ENCODE results near the gene SCNM1.

Gene SCNM1

GRCh38 chr1:151147665-151148064 is 18.3 kb upstream of the SCNM1 start:
- Histone ChIP-seq H3K4me3 (ENCODE audit: low read length) (no peak overlapping the region), H3K36me3 (ENCODE audit: control insufficient read depth, insufficient read depth, low read length, severe bottlenecking) (no peaks in the 10 kb centered on the region)
- no peak for DNase-seq (ENCODE audit: low read depth)

GRCh38 chr1:151156515-151156819 is 9.5 kb upstream of the SCNM1 start, which contains the start of gene TNFAIP8L2:
TNFAIP8L2 (plus strand) TSS chr1:151156649; CDS start chr1:151158698, 2,049 bp downstream.
- no peaks in the 10 kb centered on the region for H3K9me3 ChIP-seq (ENCODE audit: control insufficient read depth, low read length)
- H3K9ac ChIP-seq (ENCODE audit: low read length): no peak within 1 kb of the TSS
- H3K4me3 ChIP-seq (ENCODE audit: low read length): no peak within 1 kb of the TSS
- H3K27me3 ChIP-seq (replicated peaks; ENCODE audit: control insufficient read depth, insufficient read depth, low read length): no peaks in the 10 kb centered on the region
- H3K36me3 ChIP-seq (ENCODE audit: control insufficient read depth, insufficient read depth, low read length, severe bottlenecking): peaks cover 46% of the 10 kb centered on the region
- no peak for DNase-seq (ENCODE audit: low read depth)
- no peaks in the 10 kb centered on the region for H3K4me1 ChIP-seq (ENCODE audit: control insufficient read depth, insufficient read depth, low read length)

More at GRCh38 chr1:151147665-151148064, 18.3 kb upstream of the SCNM1 start:
- no peak overlapping the region for H3K9ac ChIP-seq (ENCODE audit: low read length)
- H3K9me3 ChIP-seq (ENCODE audit: control insufficient read depth, low read length): no peaks in the 10 kb centered on the region
- H3K4me1 ChIP-seq (ENCODE audit: control insufficient read depth, insufficient read depth, low read length): peaks cover 12% of the 10 kb centered on the region
- peaks cover 10% of the 10 kb centered on the region for H3K27me3 ChIP-seq (replicated peaks; ENCODE audit: control insufficient read depth, insufficient read depth, low read length)

- Histone ChIP-seq H3K9me3 (ENCODE audit: control insufficient read depth, low read length) (no peaks in the 10 kb centered on the region), H3K4me3 (ENCODE audit: low read length) (no peak overlapping the region), H3K4me1 (ENCODE audit: control insufficient read depth, insufficient read depth, low read length) (no peaks in the 10 kb centered on the region), H3K36me3 (ENCODE audit: control insufficient read depth, insufficient read depth, low read length, severe bottlenecking) (peaks cover 50% of the 10 kb centered on the region), H3K9ac (ENCODE audit: low read length) (no peak overlapping the region), H3K27me3 (replicated peaks; ENCODE audit: control insufficient read depth, insufficient read depth, low read length) (no peaks in the 10 kb centered on the region)
- DNase-seq (ENCODE audit: low read depth): no peak
These were observed 8.8 kb upstream of the SCNM1 start for GRCh38 chr1:151157067-151157531.

- Histone ChIP-seq H3K27me3 (replicated peaks; ENCODE audit: control insufficient read depth, insufficient read depth, low read length) (no peaks in the 10 kb centered on the region), H3K36me3 (ENCODE audit: control insufficient read depth, insufficient read depth, low read length, severe bottlenecking) (peaks cover 50% of the 10 kb centered on the region), H3K9me3 (ENCODE audit: control insufficient read depth, low read length) (no peaks in the 10 kb centered on the region), H3K4me1 (ENCODE audit: control insufficient read depth, insufficient read depth, low read length) (no peaks in the 10 kb centered on the region), H3K9ac (ENCODE audit: low read length) (no peak overlapping the region), H3K4me3 (ENCODE audit: low read length) (no peak overlapping the region)
- no peak for DNase-seq (ENCODE audit: low read depth)
These were observed 7.6 kb upstream of the SCNM1 start for GRCh38 chr1:151158326-151158725.

- no peaks in the 10 kb centered on the region for H3K27me3 ChIP-seq (replicated peaks; ENCODE audit: control insufficient read depth, insufficient read depth, low read length)
- H3K36me3 ChIP-seq (ENCODE audit: control insufficient read depth, insufficient read depth, low read length, severe bottlenecking): peaks cover 50% of the 10 kb centered on the region
- no peak for DNase-seq (ENCODE audit: low read depth)
- no peak overlapping the region for H3K9ac ChIP-seq (ENCODE audit: low read length)
- H3K4me3 ChIP-seq (ENCODE audit: low read length): no peak overlapping the region
- H3K4me1 ChIP-seq (ENCODE audit: control insufficient read depth, insufficient read depth, low read length): no peaks in the 10 kb centered on the region
- no peaks in the 10 kb centered on the region for H3K9me3 ChIP-seq (ENCODE audit: control insufficient read depth, low read length)
These were observed 7.1 kb upstream of the SCNM1 start for GRCh38 chr1:151158751-151159251.

GRCh38 chr1:151159373-151159772 is 6.6 kb upstream of the SCNM1 start:
- Histone ChIP-seq H3K9me3 (ENCODE audit: control insufficient read depth, low read length) (no peaks in the 10 kb centered on the region), H3K27me3 (replicated peaks; ENCODE audit: control insufficient read depth, insufficient read depth, low read length) (no peaks in the 10 kb centered on the region), H3K36me3 (ENCODE audit: control insufficient read depth, insufficient read depth, low read length, severe bottlenecking) (peaks cover 50% of the 10 kb centered on the region), H3K4me3 (ENCODE audit: low read length) (no peak overlapping the region), H3K9ac (ENCODE audit: low read length) (no peak overlapping the region), H3K4me1 (ENCODE audit: control insufficient read depth, insufficient read depth, low read length) (peaks cover 5% of the 10 kb centered on the region)
- no peak for DNase-seq (ENCODE audit: low read depth)

GRCh38 chr1:151164732-151165280 is 1.1 kb upstream of the SCNM1 start:
- Histone ChIP-seq H3K9me3 (ENCODE audit: control insufficient read depth, low read length) (no peaks in the 10 kb centered on the region), H3K36me3 (ENCODE audit: control insufficient read depth, insufficient read depth, low read length, severe bottlenecking) (peaks cover 30% of the 10 kb centered on the region), H3K4me1 (ENCODE audit: control insufficient read depth, insufficient read depth, low read length) (peaks cover 20% of the 10 kb centered on the region), H3K27me3 (replicated peaks; ENCODE audit: control insufficient read depth, insufficient read depth, low read length) (no peaks in the 10 kb centered on the region), H3K4me3 (ENCODE audit: low read length) (peak overlapping the region; percentile 97), H3K9ac (ENCODE audit: low read length) (peak overlapping the region; percentile 97)
- peak; percentile 63 for DNase-seq (ENCODE audit: low read depth)

- Histone ChIP-seq H3K9ac (ENCODE audit: low read length) (peak overlapping the region; percentile 97), H3K9me3 (ENCODE audit: control insufficient read depth, low read length) (no peaks in the 10 kb centered on the region), H3K4me1 (ENCODE audit: control insufficient read depth, insufficient read depth, low read length) (peaks cover 20% of the 10 kb centered on the region), H3K36me3 (ENCODE audit: control insufficient read depth, insufficient read depth, low read length, severe bottlenecking) (peaks cover 26% of the 10 kb centered on the region), H3K27me3 (replicated peaks; ENCODE audit: control insufficient read depth, insufficient read depth, low read length) (no peaks in the 10 kb centered on the region), H3K4me3 (ENCODE audit: low read length) (peak overlapping the region; percentile 97)
- DNase-seq (ENCODE audit: low read depth): peak; percentile 79
These were observed 635 bp upstream of the SCNM1 start for GRCh38 chr1:151165281-151165737.

- H3K4me3 ChIP-seq (ENCODE audit: low read length): peak overlapping the region; percentile 97
- peaks cover 25% of the 10 kb centered on the region for H3K36me3 ChIP-seq (ENCODE audit: control insufficient read depth, insufficient read depth, low read length, severe bottlenecking)
- H3K9me3 ChIP-seq (ENCODE audit: control insufficient read depth, low read length): no peaks in the 10 kb centered on the region
- peak overlapping the region; percentile 97 for H3K9ac ChIP-seq (ENCODE audit: low read length)
- DNase-seq (ENCODE audit: low read depth): peak; percentile 80
- H3K4me1 ChIP-seq (ENCODE audit: control insufficient read depth, insufficient read depth, low read length): peaks cover 20% of the 10 kb centered on the region
- no peaks in the 10 kb centered on the region for H3K27me3 ChIP-seq (replicated peaks; ENCODE audit: control insufficient read depth, insufficient read depth, low read length)
These were observed 587 bp downstream of the SCNM1 start for GRCh38 chr1:151166505-151166956.

GRCh38 chr1:151167116-151167515 is 1.2 kb downstream of the SCNM1 start:
- Histone ChIP-seq H3K4me3 (ENCODE audit: low read length) (peak overlapping the region; percentile 97), H3K4me1 (ENCODE audit: control insufficient read depth, insufficient read depth, low read length) (peaks cover 20% of the 10 kb centered on the region), H3K9ac (ENCODE audit: low read length) (peak overlapping the region; percentile 97), H3K9me3 (ENCODE audit: control insufficient read depth, low read length) (no peaks in the 10 kb centered on the region), H3K36me3 (ENCODE audit: control insufficient read depth, insufficient read depth, low read length, severe bottlenecking) (peaks cover 22% of the 10 kb centered on the region), H3K27me3 (replicated peaks; ENCODE audit: control insufficient read depth, insufficient read depth, low read length) (no peaks in the 10 kb centered on the region)
- no peak for DNase-seq (ENCODE audit: low read depth)

- H3K4me1 ChIP-seq (ENCODE audit: control insufficient read depth, insufficient read depth, low read length): peaks cover 23% of the 10 kb centered on the region
- no peak overlapping the region for H3K9ac ChIP-seq (ENCODE audit: low read length)
- no peaks in the 10 kb centered on the region for H3K9me3 ChIP-seq (ENCODE audit: control insufficient read depth, low read length)
- DNase-seq (ENCODE audit: low read depth): no peak
- no peak overlapping the region for H3K4me3 ChIP-seq (ENCODE audit: low read length)
- H3K36me3 ChIP-seq (ENCODE audit: control insufficient read depth, insufficient read depth, low read length, severe bottlenecking): peaks cover 42% of the 10 kb centered on the region
- no peaks in the 10 kb centered on the region for H3K27me3 ChIP-seq (replicated peaks; ENCODE audit: control insufficient read depth, insufficient read depth, low read length)
These were observed 5.2 kb downstream of the SCNM1 start for GRCh38 chr1:151171190-151171589.

Data from adipocyte (in vitro differentiated cells).